Peyer's patch (tissue), 4 donors: Measurements from ENCODE around the gene CDCA4.

Experiments
- CTCF ChIP-seq, 6 experiments: fragments of 450-650 bp in 4 of 6; fragments of 200-600 bp in 2 of 6; sonication (generic) in 1 of 6; IDR thresholded peaks; one replicate each; pipeline ENCODE4 v1.5.1; 2017 to 2019; ENCODE audit warnings: antibody characterized with exemption in 6 of 6, mild to moderate bottlenecking in 3 of 6, moderate library complexity in 1 of 6
- POLR2A ChIP-seq, 2 donors: fragments of 450-650 bp; IDR thresholded peaks; one replicate each; pipeline ENCODE4 v1.5.1; 2017; ENCODE audit warnings: antibody characterized with exemption in 2 of 2, mild to moderate bottlenecking in 2 of 2, moderate library complexity in 2 of 2

GRCh38 chr14:104974665-104975390, 46.1 kb downstream of the CDCA4 start:
- TF ChIP-seq CTCF (IDR thresholded peaks at IDR 0.05) (no peak), POLR2A (IDR thresholded peaks at IDR 0.05) (no peak)
